ENCODE results near the gene TNFSF12. TPM values are rescaled to one million over a fixed set of nuclear protein-coding genes. Genes with fewer than 3 reads are reported as not detected.

Gene TNFSF12
- total and polyA plus RNA-seq, 9 of the 15 experiments (the other 6 are each of a cell fraction or from before 2014, with no cell fraction given), result 0.03 to 0.95 (median 0.19) TPM; not detected in 3

DNA sequence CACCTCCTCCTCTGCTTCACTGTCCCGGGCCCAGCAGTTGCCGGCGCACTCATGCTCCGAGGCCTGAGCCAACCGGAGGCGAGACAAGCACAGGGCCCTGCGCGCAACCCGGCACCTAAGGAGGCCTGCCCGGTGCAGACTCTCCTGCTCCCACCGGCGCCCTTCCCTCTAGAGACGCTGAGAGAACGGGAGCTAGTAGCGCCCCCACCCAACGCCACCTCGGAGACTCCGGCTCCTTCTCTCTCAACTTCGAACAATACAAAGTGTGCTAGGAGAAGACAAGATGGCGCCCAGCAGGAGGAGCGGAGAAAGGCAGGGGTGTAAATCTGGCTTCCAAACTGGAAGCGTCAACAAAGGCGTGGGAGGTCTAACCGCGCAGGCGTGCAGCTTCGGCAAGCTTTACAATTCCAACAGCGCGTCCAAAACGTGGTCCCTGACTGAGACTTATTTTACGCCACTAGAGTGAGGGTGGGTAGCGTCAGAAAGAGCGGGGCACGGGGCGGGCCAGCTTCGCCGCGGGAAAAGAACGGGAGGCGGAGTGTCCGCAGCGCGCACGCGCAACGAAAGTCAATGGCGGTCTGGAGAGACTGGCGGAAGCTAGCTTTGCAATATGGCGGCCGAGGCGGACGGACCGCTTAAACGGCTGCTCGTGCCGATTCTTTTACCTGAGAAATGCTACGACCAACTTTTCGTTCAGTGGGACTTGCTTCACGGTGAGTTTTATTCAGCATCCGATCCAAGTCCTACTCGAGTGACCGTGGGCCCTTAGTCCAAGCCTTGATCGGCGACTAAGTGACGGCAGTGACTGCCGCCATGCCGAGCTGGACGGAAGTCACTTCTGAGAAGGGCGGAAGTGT, 34.6 kb downstream of the TNFSF12 start, which contains the start of gene MPDU1 (continued):
- TF ChIP-seq, protein P1, sequence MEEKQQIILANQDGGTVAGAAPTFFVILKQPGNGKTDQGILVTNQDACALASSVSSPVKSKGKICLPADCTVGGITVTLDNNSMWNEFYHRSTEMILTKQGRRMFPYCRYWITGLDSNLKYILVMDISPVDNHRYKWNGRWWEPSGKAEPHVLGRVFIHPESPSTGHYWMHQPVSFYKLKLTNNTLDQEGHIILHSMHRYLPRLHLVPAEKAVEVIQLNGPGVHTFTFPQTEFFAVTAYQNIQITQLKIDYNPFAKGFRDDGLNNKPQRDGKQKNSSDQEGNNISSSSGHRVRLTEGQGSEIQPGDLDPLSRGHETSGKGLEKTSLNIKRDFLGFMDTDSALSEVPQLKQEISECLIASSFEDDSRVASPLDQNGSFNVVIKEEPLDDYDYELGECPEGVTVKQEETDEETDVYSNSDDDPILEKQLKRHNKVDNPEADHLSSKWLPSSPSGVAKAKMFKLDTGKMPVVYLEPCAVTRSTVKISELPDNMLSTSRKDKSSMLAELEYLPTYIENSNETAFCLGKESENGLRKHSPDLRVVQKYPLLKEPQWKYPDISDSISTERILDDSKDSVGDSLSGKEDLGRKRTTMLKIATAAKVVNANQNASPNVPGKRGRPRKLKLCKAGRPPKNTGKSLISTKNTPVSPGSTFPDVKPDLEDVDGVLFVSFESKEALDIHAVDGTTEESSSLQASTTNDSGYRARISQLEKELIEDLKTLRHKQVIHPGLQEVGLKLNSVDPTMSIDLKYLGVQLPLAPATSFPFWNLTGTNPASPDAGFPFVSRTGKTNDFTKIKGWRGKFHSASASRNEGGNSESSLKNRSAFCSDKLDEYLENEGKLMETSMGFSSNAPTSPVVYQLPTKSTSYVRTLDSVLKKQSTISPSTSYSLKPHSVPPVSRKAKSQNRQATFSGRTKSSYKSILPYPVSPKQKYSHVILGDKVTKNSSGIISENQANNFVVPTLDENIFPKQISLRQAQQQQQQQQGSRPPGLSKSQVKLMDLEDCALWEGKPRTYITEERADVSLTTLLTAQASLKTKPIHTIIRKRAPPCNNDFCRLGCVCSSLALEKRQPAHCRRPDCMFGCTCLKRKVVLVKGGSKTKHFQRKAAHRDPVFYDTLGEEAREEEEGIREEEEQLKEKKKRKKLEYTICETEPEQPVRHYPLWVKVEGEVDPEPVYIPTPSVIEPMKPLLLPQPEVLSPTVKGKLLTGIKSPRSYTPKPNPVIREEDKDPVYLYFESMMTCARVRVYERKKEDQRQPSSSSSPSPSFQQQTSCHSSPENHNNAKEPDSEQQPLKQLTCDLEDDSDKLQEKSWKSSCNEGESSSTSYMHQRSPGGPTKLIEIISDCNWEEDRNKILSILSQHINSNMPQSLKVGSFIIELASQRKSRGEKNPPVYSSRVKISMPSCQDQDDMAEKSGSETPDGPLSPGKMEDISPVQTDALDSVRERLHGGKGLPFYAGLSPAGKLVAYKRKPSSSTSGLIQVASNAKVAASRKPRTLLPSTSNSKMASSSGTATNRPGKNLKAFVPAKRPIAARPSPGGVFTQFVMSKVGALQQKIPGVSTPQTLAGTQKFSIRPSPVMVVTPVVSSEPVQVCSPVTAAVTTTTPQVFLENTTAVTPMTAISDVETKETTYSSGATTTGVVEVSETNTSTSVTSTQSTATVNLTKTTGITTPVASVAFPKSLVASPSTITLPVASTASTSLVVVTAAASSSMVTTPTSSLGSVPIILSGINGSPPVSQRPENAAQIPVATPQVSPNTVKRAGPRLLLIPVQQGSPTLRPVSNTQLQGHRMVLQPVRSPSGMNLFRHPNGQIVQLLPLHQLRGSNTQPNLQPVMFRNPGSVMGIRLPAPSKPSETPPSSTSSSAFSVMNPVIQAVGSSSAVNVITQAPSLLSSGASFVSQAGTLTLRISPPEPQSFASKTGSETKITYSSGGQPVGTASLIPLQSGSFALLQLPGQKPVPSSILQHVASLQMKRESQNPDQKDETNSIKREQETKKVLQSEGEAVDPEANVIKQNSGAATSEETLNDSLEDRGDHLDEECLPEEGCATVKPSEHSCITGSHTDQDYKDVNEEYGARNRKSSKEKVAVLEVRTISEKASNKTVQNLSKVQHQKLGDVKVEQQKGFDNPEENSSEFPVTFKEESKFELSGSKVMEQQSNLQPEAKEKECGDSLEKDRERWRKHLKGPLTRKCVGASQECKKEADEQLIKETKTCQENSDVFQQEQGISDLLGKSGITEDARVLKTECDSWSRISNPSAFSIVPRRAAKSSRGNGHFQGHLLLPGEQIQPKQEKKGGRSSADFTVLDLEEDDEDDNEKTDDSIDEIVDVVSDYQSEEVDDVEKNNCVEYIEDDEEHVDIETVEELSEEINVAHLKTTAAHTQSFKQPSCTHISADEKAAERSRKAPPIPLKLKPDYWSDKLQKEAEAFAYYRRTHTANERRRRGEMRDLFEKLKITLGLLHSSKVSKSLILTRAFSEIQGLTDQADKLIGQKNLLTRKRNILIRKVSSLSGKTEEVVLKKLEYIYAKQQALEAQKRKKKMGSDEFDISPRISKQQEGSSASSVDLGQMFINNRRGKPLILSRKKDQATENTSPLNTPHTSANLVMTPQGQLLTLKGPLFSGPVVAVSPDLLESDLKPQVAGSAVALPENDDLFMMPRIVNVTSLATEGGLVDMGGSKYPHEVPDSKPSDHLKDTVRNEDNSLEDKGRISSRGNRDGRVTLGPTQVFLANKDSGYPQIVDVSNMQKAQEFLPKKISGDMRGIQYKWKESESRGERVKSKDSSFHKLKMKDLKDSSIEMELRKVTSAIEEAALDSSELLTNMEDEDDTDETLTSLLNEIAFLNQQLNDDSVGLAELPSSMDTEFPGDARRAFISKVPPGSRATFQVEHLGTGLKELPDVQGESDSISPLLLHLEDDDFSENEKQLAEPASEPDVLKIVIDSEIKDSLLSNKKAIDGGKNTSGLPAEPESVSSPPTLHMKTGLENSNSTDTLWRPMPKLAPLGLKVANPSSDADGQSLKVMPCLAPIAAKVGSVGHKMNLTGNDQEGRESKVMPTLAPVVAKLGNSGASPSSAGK (IDR thresholded peaks at IDR 0.05), result peak; percentile 98
- TF ChIP-seq MTA2 (IDR thresholded peaks at IDR 0.05; ENCODE audit: low read depth) (no peak), SP1 (CRISPR knock-in tag; IDR thresholded peaks at IDR 0.05) (peak; percentile 84), NFIX (CRISPR knock-in tag; IDR thresholded peaks at IDR 0.05; ENCODE audit: low read depth) (no peak)
